Measurements from ENCODE around the gene STMP1. TPM values are rescaled to one million over a fixed set of nuclear protein-coding genes. Genes with fewer than 3 reads are reported as not detected.

STMP1 gene
- total RNA-seq (2021) (26.1 to 31.6 TPM (median 30.4 TPM) in 3 replicates), Bru-seq, nascent RNA (percentile 91 among the genes with signal in this experiment)
- long read RNA-seq, experiment 1, transcript STMP1-202 (3 exons, 2,450 nt) = major isoform, 115 of 128 reads
- long read RNA-seq, experiment 1, partial matches to known transcripts = 7 of 128 reads
- long read RNA-seq, experiment 1, other reads (novel, unspliced or antisense) = 4 of 128 reads
- long read RNA-seq, experiment 2, transcript STMP1-202 (3 exons, 2,450 nt) = major isoform, 79 of 106 reads
- long read RNA-seq, experiment 2, partial matches to known transcripts = 14 of 106 reads
- long read RNA-seq, experiment 2, other reads (novel, unspliced or antisense) = 11 of 106 reads
- long read RNA-seq, experiment 3, transcript STMP1-202 (3 exons, 2,450 nt) = major isoform, 29 of 39 reads
- long read RNA-seq, experiment 3, partial matches to known transcripts = 7 of 39 reads
- long read RNA-seq, experiment 3, other reads (novel, unspliced or antisense) = 3 of 39 reads

GRCh38 chr7:135662373-135663114 is at the start of gene STMP1:
TSS of gene STMP1 (plus strand) at chr7:135662514.
- ATAC-seq = peak; percentile 94
- DNase-seq (ENCODE audit: low spot score) = peak; percentile 98
- Mint-ChIP-seq H3K27ac (peak within 1 kb of the TSS; percentile 99), H3K36me3 (peaks cover 4% of the 10 kb centered on the region; the same call in 1 of the 2 replicates), H3K27me3 (ENCODE audit: low read depth) (no peaks in the 10 kb centered on the region), H3K9me3 (peaks cover 3% of the 10 kb centered on the region; the same call in 1 of the 2 replicates), H3K4me1 (peaks cover 17% of the 10 kb centered on the region), H3K4me3 (peak within 1 kb of the TSS; percentile 99)
- CTCF ChIA-PET = interaction anchor here (0.6 to 2.2 kb wide), 15 partner anchors 11 to 499 kb away, joined by 3 to 24 read pairs (median 4); no protein-coding TSS in a partner anchor
- POLR2A ChIA-PET = interaction anchor here (0.5 to 1.1 kb wide), 4 partner anchors 10 to 30 kb away, joined by 3 to 4 read pairs (median 4); no protein-coding TSS in a partner anchor
- TF ChIP-seq FOXK1 (CRISPR knock-in tag; IDR thresholded peaks at IDR 0.05) (peak; percentile 78; the same call in 1 of the 2 replicates), TCF7 (CRISPR knock-in tag; IDR thresholded peaks at IDR 0.05; ENCODE audit: low read depth) (no peak), HMGXB4 (CRISPR knock-in tag; IDR thresholded peaks at IDR 0.05) (peak; percentile 97), E2F5 (CRISPR knock-in tag; IDR thresholded peaks at IDR 0.05) (peak; percentile 90), KAT7 (CRISPR knock-in tag; IDR thresholded peaks at IDR 0.05; ENCODE audit: borderline replicate concordance) (peak; percentile 96), FOXP4 (CRISPR knock-in tag; IDR thresholded peaks at IDR 0.05) (peak; percentile 74; the same call in 1 of the 2 replicates), ZNF396 (CRISPR knock-in tag; IDR thresholded peaks at IDR 0.05; ENCODE audit: borderline replicate concordance) (no peak), TP53 (CRISPR knock-in tag; IDR thresholded peaks at IDR 0.05) (no peak), TEAD1 (CRISPR knock-in tag; IDR thresholded peaks at IDR 0.05) (peak; percentile 77), PRDM15 (CRISPR knock-in tag; IDR thresholded peaks at IDR 0.05) (0 out of 2 replicates have a peak, but pooled peaks have one; percentile 50), NFYB (CRISPR knock-in tag; conservative IDR thresholded peaks at IDR 0.05; ENCODE audit: low read depth) (0 out of 2 replicates have a peak, but pooled peaks have one; percentile 8), CTCF (IDR thresholded peaks at IDR 0.05) (peak; percentile 54), SP1 (CRISPR knock-in tag; conservative IDR thresholded peaks at IDR 0.05) (peak; percentile 99), AFF4 (CRISPR knock-in tag; IDR thresholded peaks at IDR 0.05; ENCODE audit: borderline replicate concordance) (peak; percentile 94), NR2C2 (CRISPR knock-in tag; IDR thresholded peaks at IDR 0.05) (peak; percentile 92), IRF1 (CRISPR knock-in tag; IDR thresholded peaks at IDR 0.05) (0 out of 2 replicates have a peak, but pooled peaks have one; percentile 64), ZNF121 (CRISPR knock-in tag; IDR thresholded peaks at IDR 0.05) (0 out of 2 replicates have a peak, but pooled peaks have one; percentile 2)

Data from WTC11 (cell line).